HG02571 (cell line): Measurements from ENCODE around the gene CCZ1.
"Not testable (repeated sequence)": the region's sequence is repeated elsewhere in the genome, so short reads cannot be mapped to it uniquely, and the experiment has no call there.

ENCODE experiments used
- ATAC-seq: cut with Tn5 transposase; IDR thresholded peaks from one replicate; pipeline ENCODE4 v1.9.1; 2021; ENCODE audit warnings: mild to moderate bottlenecking, moderate library complexity; ENCODE audit not compliant: unreplicated experiment

The CCZ1 gene

DNA sequence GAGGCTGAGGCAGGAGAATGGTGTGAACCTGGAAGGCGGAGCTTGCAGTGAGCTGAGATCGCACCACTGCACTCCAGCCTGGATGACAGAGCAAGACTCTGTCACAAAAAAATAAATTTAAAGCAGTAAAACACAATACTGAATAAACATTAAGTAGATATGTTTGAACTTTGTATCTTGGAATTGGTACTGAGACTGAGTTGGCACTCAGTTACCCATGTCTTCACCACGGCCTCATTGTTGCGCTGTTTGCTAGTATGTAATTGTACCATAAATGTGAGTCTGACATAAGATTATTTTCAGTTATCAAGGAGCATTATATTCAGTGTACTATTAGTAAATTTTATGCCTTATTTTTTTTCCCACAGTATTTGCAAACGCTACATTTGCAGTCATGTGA is 6.2 kb downstream of the CCZ1 start:
- not testable (repeated sequence) for ATAC-seq

DNA sequence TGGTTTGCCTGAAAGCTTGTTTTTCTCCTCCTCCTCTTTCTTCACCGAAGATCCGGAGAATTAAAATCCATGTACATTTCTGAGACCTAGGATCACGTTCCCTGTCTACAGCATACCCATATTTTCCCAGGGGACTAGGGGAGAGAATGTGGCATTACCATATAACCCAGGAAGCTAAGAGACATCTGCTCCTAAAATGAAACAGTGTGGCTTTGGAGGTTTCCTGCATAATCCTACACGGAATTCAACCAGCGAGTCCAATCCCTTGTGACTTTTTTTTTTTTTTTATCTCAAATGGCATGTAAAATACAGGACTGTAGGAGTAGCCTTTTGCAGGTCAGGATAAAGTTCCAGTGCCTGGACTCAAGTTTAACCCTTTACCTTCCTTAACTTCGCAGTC is 10.3 kb downstream of the CCZ1 start:
- not testable (repeated sequence) for ATAC-seq

DNA sequence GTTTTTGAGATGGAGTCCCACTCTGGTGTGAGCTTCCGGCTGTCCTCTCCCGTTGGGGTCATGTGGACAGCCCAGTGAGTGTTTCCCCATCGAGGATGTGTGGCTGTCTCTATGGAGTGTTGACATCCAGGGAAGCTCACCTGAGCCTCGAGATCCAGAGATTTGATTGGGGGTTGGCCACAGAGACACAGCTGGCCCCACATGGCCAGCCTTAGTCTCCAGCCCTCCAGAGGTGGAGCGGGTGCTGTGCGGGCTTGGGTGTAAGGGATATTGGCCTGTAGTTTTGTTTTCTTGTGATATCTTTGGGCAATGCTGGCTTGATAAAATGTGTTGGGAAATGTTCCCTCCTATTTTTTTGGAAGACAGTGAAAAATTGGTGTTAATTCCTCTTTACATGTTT is 18.0 kb downstream of the CCZ1 start:
- not testable (repeated sequence) for ATAC-seq

DNA sequence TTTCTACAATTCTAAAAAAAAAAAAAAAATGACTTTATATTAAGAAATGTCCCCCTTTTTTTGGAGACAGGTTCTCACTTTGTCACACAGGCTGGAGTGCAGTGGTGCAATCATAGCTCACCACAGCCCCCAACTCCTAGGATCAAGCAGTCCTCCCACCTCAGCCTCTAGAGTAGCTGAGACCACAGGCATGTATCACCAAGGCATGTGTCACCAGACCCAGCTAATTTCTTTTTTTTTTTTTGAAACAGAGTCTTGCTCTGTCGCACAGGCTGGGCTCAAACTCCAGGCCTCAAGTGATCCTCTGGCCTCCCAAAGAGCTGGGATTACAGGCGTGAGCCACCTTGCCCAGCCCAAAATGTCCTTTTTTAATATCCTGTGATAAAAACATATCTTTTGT is 25.6 kb downstream of the CCZ1 start:
- not testable (repeated sequence) for ATAC-seq

DNA sequence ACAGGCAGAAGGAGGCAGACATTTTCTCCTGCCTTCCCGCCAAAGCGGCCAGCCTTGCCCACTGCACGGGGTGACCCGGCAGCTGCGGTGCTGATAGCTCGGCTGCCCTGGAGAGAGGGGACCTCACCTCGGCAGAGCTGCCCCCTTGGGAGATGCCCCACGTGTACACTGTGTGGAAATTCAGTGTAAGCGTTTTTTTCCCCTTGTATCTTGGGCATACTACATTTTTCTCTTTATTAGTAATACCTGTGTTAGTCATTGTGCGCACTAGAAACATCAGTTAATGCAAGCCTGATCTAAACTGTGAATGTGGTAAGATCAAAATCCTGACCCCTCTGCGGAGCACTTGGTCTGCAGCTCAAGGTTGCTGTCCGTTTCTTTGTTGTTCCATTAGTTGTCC is 26.1 kb downstream of the CCZ1 start:
- ATAC-seq = not testable (repeated sequence)

DNA sequence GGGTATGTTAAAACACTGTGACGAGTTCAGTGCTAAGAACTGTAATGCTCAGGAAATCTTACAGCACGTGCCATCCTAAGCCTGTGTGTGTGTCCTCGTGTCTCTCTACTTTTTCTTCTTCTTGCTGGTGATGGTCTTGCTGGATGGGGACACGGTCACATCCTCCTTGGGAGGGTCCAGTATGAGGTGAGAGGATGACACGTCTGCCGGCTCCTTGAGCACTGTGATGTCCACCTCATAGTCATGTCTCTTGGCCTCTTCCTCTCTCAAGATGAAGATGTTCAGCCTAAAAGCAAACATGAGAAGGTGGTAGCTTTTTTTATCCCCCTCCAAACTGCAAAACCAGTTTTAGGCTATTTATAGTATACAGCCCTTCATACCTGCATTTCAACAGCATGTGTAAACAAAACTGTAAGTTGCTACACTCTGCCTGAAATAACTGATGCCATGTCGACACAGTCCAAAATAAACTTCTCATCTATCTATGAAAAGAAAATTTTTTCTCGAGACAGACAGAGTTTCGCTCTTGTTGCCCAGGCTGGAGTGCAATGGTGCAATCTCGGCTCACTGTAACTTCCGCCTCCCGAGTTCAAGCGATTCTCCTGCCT is 27.8 kb downstream of the CCZ1 start:
- ATAC-seq = not testable (repeated sequence)

DNA sequence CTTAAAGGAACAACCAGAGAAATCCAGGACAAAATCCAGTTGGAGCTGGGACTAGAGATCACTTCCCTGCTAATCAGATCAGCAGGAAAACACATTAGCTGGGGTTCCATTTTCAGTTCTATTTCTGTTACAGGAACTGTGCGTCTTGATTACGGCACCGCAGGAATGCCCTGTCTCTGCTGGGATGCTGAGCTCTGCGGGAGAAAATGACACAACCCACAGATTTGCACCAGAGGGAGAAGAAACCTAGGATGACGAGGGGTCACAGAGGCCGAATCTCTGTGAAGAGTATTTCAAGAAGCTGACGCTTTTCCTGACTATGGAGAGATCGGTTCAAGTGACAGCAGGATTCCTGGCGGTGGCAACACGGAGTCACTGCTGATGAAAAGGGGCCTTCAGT is 31.8 kb downstream of the CCZ1 start:
- not testable (repeated sequence) for ATAC-seq

DNA sequence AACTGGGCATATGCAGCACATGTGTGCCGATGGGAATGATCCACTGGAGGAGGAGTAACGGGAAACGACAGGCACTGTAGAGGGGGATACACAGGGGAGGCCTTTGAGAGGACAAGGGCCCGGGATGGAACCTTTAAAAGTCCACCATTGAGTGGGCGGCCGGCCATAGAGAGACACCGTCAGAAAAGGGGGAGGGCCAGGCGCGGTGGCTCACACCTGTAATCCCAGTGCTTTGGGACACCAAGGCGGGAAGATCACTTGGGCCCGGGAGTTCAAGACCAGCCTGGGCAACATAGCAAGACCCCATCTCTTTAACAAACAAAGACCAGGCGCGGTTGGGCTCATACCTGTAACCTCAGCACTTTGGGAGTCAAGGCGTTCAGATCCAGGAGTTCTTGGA is 32.7 kb downstream of the CCZ1 start:
- not testable (repeated sequence) for ATAC-seq

DNA sequence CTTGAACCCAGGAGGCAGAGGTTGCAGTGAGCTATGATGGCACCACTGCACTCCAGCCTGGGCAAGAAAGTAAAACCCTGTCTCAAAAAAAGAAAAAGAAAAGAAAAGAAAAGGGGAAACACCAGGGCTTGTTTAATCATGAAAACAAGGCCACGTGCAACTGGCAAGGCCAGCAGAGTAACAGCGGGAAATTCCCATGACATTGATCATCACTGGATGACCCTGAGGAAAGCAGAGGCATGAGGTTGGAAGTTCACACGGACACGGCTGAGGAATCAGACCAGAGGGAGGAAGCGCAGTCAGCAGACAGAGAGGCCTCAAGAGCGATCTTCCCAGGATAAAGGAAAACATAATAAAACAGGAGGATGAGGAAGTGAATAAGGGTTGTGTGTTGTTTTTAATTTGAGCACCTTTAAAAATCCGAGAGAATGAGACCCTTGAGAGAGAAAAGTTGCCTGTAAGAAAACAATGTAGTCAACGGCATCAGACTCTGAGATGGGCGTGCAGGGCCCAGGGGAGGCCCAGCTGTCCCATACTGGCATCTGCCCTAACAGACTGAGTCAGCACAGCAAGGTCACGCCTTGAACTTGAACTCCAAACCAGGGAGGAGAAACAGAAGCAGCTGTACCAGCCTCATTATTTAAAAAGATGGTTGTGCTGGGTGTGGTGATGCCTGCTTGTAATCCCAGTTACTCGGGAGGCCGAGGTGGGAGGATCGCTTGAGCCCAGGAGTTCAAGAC is 33.5 kb downstream of the CCZ1 start:
- ATAC-seq = not testable (repeated sequence)

DNA sequence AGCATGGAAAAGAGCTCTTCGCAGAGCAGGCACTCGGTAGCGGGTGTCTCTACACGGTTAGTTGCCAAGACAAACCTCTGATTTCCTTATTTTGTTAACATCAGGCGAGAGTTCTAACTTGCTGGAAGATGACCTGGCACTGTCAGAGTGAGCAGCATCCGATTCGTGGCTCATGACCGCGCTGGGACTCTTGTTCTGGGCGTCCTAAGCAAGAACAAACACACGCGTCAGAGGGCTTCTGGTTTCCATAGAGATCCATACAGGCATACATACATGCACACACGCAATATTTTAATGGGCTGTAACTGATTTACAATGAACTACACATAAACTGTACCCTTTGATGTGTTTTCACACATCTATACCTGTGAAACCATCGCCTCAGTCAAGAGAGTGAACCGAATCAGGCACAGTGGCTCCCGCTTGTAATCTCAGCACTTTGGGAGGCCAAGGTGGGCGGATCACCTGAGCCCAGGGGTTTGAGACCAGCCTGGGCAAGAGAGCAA is 36.5 kb downstream of the CCZ1 start:
- ATAC-seq = not testable (repeated sequence)

DNA sequence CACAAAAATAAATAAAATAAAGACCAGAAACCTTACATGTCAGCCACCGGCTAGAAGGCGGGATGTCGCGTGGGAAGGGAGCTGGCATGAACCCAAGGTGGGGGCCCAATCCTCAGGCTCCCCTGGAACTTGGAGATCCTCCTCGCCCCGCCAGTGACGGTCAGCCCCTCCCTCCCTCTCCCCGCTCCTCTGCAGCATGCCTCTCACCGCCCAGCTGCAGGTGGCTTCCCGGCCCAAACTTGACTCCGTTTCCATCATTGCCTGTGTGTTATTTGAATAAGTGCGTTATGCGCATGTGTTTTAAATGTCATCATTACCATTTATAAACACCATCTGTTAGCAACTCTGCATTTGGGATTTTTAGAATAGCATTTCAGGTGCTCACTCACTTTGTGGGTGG is 64.7 kb downstream of the CCZ1 start:
- not testable (repeated sequence) for ATAC-seq

DNA sequence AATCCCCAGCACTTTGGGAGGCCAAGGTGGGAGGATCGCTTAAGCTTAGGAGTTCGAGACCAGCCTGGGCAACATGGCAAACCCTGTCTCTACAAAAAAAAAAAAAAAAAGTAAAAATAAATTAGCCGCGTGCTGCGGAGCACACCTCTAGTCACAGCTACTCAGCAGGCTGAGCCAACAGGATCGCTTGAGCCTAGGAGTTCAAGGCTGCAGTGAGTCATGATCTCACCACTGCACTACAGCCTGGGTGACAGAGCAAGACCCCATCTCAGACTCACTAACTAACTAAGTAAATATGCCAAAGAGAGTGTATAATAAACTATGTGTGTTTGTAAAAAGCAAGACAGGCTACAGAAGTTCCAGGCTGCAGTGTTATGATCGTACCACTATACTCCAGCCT is 65.3 kb downstream of the CCZ1 start:
- ATAC-seq = not testable (repeated sequence)

DNA sequence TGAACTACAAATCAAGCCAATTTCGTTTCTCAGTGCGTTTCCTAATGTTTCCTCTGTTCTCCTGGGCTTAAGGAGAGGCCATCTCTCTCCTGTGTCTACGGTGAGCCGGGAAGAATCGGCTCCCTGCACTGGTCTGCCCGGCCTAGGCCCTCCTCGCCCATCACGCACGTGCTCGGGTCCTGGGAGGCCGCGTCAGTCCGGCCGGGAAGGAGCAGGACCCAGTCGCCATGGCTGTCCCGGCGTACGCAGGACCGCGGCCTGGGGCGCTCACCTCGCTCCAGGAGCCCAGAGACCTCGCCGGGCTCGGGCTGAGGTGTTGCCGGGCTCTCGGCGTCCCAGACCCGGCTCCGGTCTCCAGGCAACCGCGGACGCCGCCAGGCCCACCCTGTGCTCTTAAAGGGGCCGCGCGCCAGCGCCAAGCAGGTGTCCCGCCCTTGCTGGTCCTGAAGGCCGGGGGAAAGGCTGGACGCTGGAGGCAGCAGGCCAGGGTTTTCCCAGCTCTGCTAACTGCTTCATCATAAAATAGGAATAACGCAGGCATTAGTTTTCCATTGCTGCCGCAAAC is 71.9 kb downstream of the CCZ1 start, which contains the start of gene RSPH10B:
RSPH10B (minus strand) TSS at position 343 of the 565 bp plus-strand sequence. CDS start 3,573 bp downstream, outside the sequence.
- ATAC-seq = not testable (repeated sequence)

DNA sequence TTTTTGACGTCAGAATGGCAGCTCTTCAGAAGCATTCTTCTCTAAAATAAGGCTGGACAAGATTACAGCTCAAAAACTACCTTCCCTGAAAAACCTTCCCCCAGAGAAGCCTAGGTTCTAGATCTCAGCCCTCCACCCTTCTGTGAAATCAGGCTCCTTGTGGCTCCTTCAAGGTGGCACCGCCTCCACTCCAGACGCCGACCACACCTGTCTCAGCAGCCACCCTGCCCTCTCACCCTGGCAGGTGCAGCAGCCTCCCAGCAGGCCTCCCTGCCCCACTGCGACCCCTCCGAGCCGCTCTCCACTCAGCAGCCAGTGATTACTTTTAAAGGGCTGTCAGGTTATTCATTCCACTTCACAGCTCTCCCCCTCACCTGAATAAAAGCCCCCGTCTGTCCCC is 75.0 kb downstream of the CCZ1 start:
- ATAC-seq = not testable (repeated sequence)
